HL-60/S4 (cell line): ENCODE results near the gene LRRC57.
"Not testable (repeated sequence)": the region's sequence is repeated elsewhere in the genome, so short reads cannot be mapped to it uniquely, and the experiment has no call there.

Experiments
- in situ Hi-C: fragments of 300-500 bp; cut with MboI; formaldehyde crosslinking; loops from 2 replicates; pipeline ENCODE4 v1.14.3; 2022; ENCODE audit warnings: low sequenced_read_pairs

Gene LRRC57

GRCh38 chr15:42548249-42549031 lies at the start of gene LRRC57, which contains the start of gene HAUS2:
LRRC57 (minus strand) TSS chr15:42548793; CDS start chr15:42548434, 359 bp downstream.
HAUS2 (plus strand) TSS chr15:42548838; CDS start chr15:42548873, 35 bp downstream.
- in situ Hi-C loops, result no loop called here

DNA sequence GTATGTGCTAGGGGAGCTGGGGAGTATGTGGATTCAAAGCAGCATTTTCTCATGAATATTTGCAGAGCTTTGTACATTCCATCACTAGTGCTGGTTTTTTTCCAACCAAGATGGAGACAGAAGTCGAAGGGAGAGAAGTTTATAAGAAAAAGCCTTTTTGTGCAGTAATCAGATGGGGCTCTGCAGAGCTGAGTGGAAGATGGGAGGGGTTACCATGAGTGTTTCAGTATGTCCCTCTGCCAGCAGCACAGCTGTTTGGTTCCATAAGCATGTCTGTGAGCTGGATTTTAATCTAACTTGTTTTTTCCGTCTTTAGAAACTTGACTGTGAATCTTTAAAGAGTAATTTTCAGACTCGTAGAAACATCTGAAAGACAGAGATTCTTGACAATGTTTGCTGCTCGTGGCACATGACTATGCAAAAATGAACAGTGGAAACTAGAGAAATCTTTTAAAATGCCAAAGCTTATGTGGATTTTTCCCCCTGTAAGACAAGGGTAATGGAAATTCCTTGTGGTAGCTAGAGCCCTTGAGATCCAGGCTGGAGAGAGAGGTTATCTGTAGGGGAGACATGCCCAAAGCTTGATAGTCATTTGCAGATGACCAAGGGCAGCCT lies 47.1 kb upstream of the LRRC57 start:
- in situ Hi-C loops, result no loop called here

GRCh38 chr15:42594095-42594494 lies 45.5 kb upstream of the LRRC57 start:
- in situ Hi-C loops, result no loop called here

GRCh38 chr15:42593143-42593542 lies 44.5 kb upstream of the LRRC57 start:
- in situ Hi-C loops, result no loop called here

DNA sequence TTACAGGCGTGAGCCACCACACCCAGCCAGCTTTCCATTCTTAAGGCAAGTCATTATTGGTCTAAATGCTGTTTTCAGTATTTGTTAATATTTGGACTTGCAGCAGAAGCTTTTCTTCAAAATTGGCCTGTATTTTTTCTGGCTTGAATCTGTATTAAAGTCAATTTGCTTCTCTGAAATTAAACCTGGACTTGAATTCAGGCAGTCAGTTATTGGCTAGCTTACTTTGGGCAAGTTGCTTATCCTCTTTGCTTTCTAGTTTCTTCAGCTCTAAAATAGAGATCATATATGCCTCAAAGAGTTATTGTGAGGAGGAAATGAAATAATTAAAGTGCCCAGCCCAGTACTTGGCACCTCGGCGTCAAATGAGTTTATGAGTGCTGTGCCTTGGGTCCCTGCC lies 44.1 kb upstream of the LRRC57 start:
- in situ Hi-C loops, result no loop called here

- in situ Hi-C loops, result no loop called here
These were observed 42.8 kb upstream of the LRRC57 start for GRCh38 chr15:42591238-42591934.

DNA sequence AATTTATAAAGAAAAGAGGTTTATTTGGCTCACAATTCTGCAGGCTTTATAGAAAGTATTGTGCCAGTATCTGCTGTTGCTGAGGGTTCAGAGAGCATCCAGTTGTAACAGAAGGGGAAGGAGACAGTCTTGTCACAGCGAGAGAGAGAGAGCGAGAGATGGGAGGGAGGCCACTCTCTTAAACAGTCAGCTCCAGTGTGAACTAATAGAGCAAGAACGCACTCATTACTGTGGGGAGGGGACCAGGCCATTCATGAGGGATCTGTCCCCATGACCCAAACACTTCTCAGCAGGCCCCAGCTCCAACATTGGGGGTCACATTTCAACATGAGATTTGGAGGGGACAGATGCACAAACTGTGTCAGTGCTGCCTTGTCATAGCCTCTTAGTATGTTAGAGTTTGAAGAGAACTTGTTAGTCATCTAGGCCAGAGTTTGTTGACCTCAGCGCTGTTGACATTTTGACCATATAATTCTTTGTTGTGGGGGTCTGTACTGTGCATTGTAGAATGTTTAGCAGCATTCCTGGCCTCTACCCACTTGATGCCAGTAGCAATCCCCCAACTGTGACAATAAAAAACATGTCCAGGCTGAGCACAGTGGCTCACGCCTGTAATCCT lies 42.1 kb upstream of the LRRC57 start:
- in situ Hi-C loops, result no loop called here

GRCh38 chr15:42584031-42584765 lies 35.6 kb upstream of the LRRC57 start:
- in situ Hi-C loops, result no loop called here

DNA sequence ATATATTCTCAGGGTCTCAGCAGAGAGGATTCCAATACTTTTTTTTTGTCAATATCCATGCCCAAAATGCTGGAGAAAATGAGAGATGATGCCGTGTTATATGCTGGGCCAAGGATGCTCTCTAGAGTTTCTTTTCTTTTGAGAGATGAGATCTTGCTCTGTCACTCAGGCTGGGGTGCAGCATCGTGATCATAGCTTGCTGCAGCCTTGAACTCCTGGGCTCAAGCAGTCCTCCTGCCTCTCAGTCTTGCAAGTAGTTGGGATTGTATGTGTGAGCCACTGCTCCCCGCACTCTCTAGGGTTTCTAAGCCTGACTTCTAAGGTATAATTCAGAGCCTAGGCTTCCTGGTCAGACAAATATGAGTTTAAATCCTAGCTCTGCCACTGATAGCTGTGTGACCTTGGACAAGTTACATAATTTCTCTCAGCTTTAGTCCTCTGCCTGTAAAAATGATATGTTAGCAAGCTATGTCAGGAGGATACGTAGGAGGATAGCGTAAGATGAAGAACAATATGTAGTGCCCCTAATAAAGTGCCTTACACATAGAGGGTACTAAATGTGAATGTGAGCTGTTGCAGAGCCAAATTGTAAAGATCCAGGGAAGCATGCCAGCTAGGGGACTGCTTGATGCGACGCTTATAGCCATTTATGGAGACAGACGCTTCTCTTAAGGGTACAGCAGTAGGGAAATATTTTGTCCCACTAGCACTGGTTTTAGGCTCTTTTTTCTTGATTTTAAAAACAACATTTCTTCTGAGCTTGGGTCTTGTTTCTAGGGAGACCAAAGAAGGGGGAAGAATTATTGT lies 34.2 kb upstream of the LRRC57 start:
- in situ Hi-C loops, result no loop called here

DNA sequence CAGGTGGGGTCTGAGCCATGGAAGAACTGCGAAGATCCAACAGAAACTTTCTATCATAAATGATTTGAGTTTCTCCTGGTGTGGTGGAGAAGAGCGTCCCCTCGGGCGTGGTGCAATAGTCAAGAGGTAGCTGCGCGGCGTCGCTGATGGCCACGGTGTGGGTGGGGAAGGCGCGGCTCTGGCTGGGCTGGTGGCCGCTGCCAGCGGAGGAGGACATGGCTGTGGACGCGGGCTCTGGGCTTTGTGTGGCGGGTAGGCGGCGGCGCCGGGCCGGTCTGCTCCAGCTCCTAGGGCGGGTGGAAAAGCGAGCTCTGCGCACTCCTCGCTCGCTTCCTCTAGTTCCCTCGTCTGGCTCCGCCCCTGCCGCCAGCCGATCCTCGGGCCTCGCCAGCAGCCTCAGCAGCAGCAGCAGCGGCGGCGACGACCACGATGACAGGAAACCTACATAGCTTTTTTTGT lies 32.7 kb upstream of the LRRC57 start:
- in situ Hi-C loops, result no loop called here

- in situ Hi-C loops, result no loop called here
These were observed 30.5 kb upstream of the LRRC57 start for GRCh38 chr15:42578984-42579537.

DNA sequence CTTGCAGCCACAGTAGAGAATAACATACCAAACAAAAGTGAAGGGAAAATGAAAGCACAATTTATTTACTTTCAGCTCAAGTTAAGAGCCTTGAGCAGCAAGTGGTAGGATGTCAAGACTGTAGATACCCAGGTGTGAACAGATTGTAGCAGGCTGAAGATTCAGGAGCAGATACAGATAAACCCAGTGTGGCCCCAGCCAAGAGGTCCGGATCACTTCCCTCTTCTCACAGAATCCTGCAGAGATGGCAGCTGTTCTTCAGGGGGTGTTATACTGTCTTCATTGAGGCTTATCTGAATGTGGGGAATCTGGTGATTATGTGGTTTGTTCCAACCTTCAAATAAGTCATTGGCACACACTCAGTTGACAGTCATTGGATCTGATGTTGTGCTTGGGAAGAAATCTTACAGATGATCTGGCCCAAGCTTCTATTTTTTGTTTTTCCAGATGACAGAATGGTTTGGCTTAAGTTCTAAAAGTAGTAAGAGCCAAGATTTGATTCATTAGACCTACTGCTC lies 29.0 kb upstream of the LRRC57 start:
- in situ Hi-C loops, result no loop called here

DNA sequence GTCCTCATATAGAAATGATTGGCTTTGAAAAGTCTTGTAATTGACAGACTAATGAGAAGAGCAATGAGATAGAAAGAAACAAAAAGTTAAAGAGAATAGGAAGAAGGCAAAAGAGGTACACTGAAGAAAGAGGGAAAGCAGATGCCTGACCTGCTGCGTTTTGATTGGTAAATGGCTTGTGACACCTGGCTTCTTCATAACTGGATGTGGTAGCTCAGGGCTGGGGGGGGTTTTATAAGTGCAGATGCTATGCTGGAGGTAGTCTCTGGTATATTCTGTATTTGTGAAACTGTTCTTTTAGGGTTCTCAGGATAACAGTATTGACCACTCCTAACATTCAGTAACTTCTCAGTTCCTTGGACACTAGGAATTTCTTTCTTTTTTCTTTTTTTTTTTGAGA lies 28.2 kb upstream of the LRRC57 start:
- in situ Hi-C loops, result no loop called here

DNA sequence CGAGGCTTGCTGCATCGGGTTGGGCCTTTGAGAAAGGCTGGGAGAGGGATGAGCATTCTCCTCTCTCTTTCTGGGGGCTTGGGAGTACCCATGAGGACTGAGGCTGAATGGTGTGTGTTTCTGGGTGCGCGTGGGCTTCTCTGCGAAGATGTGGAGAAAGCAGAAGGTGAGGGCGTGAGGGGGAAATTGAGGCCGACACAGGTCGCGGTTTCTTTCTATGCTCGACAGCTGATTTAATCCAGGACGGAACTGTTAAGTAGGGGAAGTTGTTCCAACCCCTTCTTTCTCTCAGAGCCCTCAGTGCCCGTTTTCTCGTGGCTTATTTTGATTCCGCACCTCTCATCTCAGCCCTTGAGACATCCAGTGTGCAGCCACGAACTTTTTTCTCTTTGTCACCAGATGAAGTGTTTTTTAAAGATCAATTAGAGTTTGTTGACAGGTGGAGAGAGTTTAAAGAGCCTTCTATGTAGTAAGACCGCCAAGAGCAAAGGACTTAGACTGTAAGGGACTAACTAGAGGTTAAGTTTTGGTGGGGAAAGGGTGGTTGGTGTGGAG lies 27.5 kb upstream of the LRRC57 start:
- in situ Hi-C loops, result no loop called here

- in situ Hi-C loops, result no loop called here
These were observed 26.8 kb upstream of the LRRC57 start, which contains the start of gene STARD9 for GRCh38 chr15:42575188-42576039. STARD9 (plus strand) TSS chr15:42575606; CDS start chr15:42575716, 110 bp downstream.

- in situ Hi-C loops, result no loop called here
These were observed 10.1 kb upstream of the LRRC57 start for GRCh38 chr15:42558739-42559138.

DNA sequence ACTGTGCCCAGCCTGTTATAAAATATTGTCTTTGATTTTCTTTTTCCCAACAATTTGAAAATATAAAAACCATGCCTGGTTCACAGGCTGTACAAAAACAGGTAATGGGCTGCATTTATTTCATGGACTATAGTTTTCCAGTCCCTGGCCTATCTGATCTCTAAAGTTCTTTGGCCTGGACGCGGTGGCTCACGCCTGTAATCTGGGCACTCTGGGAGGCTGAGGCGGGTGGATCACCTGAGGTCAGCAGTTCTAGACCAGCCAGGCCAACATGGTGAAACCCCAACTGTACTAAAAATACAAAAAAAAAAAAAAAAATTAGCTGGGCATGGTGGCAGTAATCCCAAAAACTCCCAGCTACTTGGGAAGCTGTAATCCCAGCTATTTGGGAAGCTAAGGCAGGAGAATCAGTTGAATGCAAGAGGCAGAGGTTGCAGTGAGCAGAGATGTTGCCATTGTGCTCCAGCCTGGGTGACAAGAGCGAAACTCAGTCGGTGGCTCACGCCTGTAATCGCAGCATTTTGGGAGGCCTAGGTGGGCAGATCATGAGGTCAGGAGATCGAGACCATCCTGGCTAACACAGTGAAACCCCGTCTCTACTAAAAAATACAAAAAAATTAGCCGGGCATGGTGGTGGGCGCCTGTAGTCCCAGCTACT lies 8.1 kb upstream of the LRRC57 start:
- in situ Hi-C loops, result not testable (repeated sequence)
